Measurements from ENCODE around the gene CPNE4.

DNA sequence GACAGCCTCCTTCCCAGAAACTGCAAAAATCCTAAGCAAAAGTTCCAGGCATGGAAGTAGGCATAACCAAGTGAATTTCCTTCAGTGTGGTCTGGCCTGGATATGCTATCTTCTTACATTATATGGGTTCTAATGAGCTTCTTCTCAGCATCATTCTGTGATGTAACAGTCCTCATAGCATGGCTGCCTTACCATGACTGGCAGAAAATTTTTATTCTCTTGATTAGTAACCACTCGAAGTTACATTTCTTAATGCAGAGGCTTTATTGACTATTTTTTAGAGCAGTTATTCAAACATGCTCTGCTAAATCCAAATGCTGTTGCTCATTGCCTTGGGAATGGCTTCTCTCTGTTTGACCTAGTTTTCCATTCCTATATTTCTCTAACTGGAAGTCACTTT is 21.1 kb upstream of the CPNE4 start:
- TF ChIP-seq, protein P1, sequence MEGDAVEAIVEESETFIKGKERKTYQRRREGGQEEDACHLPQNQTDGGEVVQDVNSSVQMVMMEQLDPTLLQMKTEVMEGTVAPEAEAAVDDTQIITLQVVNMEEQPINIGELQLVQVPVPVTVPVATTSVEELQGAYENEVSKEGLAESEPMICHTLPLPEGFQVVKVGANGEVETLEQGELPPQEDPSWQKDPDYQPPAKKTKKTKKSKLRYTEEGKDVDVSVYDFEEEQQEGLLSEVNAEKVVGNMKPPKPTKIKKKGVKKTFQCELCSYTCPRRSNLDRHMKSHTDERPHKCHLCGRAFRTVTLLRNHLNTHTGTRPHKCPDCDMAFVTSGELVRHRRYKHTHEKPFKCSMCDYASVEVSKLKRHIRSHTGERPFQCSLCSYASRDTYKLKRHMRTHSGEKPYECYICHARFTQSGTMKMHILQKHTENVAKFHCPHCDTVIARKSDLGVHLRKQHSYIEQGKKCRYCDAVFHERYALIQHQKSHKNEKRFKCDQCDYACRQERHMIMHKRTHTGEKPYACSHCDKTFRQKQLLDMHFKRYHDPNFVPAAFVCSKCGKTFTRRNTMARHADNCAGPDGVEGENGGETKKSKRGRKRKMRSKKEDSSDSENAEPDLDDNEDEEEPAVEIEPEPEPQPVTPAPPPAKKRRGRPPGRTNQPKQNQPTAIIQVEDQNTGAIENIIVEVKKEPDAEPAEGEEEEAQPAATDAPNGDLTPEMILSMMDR (IDR thresholded peaks at IDR 0.05): no peak
- no peak for TF ChIP-seq POLR2A (IDR thresholded peaks at IDR 0.05)
